Stimulated activated CD8-positive, alpha-beta memory T cell treated with anti-CD3 and anti-CD28 coated beads, Interleukin-4, amount 100 ng/mL, for 4 hours (primary cell): ENCODE data around the gene ATG5.
"Not testable (repeated sequence)": the region's sequence is repeated elsewhere in the genome, so short reads cannot be mapped to it uniquely, and the experiment has no call there.

Experiments used
- DNase-seq, 2 donors: peaks; one replicate each; pipeline ENCODE4 v3.0.0-alpha.2; 2020; ENCODE audit warnings: low read depth in 2 of 2, low spot score in 1 of 2

The ATG5 gene

GRCh38 chr6:106259748-106260147 is 65.8 kb downstream of the ATG5 start:
- not testable (repeated sequence) for DNase-seq

DNA sequence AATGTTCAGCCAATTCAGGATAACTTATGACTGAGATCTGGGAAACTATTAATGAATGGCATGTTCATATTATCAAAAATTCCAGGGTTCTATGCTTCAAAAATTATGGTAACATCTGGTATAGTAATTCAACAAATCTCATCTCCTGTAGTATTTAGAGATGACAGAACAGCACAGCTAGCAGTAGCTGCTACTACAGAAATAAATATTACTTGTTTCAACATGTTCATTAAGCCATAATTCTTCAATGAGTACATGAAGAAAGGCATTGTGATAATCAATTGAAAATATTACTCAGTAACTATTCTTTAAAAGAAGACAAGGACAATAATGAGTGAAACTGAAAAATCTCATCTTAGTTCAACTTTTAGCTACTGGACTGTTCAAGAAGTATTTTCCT is 66.8 kb downstream of the ATG5 start:
- DNase-seq = no peak

GRCh38 chr6:106257195-106257594 is 68.4 kb downstream of the ATG5 start:
- no peak for DNase-seq

GRCh38 chr6:106256201-106256968 is 69.2 kb downstream of the ATG5 start:
- DNase-seq = no peak

DNA sequence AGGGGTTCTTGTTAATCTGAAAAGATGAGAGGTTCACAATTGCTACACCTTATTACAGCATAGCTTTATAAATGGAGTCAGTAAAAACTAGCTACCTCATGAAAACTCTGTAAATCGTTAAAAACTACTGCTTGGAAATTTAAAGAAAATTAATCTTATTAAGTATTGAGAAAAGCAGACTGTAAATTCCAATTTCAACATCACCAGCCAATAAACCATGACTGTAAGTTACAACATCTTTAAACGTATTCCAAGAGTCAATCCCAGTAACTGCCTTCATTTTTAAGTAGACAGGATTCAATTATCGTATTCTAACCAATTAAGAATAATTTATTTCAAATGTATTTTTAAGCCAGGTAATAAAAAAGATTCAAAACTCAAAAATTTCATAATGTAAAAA is 70.3 kb downstream of the ATG5 start:
- DNase-seq = no peak

DNA sequence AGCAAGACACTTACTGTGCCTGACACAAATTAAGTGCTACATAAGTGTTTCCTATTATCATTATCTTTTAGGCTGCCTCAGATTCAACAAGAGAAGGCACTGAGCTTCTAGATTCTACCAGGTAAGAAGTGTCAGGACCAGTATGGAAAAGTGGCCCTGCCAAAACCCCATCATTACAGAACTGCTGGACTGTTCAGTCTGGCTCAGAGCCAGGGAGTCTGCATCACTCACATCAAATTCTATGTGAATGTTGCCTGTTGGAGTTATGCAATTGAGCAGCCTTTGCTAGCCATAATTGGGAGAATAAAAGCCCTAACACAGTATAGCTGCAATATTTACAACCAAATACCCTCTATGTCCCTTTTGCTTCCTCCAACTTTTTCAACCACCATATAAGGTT is 70.9 kb downstream of the ATG5 start:
- DNase-seq = no peak

- no peak for DNase-seq
These were observed 71.8 kb downstream of the ATG5 start for GRCh38 chr6:106253731-106254130.

DNA sequence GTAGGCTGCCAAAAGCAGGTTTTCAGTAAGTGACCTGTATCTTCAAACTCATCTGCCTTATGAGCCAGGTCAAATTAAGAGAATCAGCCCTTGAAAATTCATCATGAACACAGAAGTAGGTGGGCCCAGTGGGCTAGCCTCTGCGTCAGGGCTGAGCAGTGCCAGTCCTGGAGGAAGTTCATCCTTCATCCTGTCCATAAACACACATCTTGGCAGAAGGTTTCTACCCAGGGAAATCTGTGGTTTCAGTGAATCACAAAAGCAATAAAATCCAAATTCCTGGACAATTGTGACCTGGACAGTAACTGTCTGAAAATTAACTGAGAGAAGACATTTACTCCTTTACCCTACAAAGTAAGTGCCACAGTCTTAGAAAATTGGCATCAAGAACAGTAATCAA is 72.4 kb downstream of the ATG5 start:
- DNase-seq = no peak

DNA sequence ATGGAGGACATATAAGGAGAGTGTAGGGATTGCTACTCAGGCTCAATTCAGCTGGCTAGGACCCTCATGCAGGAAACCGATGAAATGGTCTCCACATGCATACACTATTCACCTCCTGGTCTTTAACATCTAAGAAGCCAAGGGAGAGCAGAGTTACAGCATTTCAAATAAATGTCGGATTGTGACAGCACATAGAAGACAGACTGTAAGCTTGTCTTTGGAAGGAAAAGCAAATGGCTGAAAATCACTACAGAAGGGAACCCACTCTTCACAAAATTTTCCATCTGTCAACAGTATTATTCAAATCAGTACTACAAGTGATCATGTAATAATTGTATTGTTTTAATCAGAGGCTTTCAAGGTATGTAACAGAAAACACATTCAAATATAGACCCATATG is 72.9 kb downstream of the ATG5 start:
- DNase-seq = no peak

DNA sequence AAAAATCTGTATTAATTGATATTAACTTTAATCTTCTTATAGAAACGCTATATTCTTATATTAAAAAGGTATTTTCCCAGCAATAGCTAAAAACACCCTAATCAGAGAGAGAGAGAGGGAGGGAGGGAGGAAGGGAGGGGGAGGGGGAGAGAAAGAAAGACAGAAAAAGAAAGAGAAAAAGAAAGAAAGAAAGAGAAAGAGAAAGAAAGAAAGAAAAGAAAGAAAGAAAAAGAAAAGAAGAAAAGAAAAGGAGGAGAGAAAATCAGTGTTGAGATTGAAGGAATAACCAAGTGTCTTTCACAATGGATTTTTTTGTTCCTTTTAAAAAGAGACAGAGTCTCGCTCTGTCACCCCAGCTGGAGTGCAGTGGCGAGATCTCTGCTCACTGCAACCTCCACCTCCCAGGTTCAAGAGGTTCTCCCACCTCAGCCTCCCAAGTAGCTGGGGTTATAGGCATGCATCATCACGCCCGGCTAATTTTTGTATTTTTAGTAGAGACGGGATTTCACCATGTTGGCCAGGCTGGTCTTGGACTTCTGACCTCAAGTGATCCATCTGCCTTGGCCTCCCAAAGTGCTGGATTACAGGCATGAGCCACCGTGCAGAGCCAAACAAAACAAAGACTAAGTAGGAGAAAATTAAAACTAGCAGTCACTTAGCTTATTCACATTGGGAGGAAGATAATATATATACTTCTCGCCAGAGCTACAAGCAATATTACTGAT is 73.9 kb downstream of the ATG5 start:
- not testable (repeated sequence) for DNase-seq

GRCh38 chr6:106250953-106251352 is 74.6 kb downstream of the ATG5 start:
- DNase-seq = no peak

DNA sequence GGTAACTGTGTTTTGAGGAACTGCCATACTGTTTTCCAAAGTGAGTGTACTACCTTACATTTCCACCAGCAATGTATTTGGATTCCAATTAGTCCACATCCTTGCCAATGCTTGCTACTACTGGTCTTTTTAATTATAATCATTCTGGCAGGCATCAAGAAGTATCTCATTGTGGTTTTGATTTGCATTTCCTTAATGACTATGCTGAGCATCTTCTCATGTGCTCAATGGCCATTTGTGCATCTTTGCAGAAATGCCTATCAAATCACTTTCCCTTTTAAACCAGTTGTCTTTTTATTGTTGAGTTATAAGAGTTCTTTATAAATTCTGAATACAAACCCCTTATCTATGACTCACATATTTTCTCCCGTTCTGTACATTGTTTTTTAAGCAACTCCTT is 75.9 kb downstream of the ATG5 start:
- DNase-seq = no peak

- no peak for DNase-seq
These were observed 77.8 kb downstream of the ATG5 start for GRCh38 chr6:106247733-106248132.

DNA sequence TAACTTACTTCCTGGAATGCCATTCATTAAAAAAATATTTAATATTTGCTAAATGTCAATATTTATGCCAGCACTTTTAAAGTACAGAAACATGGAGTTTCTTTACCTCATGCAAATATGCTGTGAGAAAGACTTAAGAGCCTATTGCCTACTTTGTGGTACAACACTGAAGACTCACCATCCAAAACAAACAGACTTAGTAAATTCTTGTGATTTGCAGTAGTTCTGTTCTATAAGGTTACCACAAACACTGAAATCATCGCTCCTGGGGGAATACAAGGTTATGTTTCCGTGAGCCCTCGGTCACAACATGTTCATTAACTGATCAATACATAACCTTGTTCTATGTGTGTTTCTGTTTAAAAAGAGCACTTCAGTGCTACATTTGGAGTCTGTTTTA is 78.3 kb downstream of the ATG5 start:
- DNase-seq = no peak

DNA sequence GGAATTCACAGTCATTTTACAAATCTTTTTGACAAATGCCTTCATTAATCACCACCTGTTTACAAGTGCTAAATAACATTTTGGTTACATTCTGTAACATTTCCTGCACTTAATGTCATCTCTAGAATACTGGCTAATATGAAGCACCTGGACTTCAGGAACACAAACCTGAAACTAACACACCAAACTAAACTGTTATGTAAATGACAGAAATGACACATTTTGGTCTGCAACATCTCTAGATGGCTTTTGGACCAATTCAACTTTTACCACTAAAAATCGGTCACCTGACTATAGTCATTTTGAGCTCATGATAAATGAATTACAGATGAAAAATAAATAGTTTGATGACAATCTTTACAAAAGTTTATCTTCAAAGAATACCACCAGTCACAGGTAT is 80.6 kb downstream of the ATG5 start:
- no peak for DNase-seq

DNA sequence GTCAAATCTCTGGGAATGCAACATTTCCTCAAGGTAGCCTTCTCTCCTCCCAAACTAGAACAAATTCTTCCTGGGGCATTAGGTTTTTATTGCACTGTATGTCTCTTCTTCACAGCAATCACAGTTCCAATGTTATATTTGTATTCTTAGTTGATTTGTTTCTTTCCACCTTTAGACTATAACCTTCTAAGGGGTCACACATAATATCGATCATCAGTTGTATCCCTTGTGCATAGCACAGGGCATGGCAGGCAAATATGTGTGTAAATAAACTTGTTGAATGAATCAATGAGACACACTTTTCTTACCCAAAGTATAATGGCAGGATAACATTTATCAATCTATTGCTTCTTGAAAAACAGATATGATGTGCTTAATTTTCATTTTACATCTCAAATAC is 81.0 kb downstream of the ATG5 start:
- no peak for DNase-seq

- no peak for DNase-seq
These were observed 82.3 kb downstream of the ATG5 start for GRCh38 chr6:106243261-106243660.

- no peak for DNase-seq
These were observed 84.1 kb downstream of the ATG5 start for GRCh38 chr6:106241498-106241897.

DNA sequence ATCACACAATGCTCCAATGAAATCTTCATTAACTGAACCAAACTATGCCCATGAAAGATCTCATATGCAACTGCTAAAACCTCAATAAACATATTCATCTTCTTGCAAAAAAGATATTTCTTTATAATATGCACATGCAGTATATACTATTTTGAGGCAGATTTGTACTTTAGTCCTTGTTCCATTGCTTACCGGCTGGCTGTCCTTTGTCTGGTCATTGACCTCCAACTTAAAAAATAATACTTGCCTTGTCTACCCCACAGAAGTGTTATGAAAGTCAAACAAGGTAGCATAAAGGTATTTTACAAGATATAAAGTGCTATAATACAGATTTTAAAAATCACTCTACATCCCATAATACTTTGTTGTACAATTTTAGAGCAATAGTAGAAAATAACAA is 88.3 kb downstream of the ATG5 start:
- DNase-seq = no peak

DNA sequence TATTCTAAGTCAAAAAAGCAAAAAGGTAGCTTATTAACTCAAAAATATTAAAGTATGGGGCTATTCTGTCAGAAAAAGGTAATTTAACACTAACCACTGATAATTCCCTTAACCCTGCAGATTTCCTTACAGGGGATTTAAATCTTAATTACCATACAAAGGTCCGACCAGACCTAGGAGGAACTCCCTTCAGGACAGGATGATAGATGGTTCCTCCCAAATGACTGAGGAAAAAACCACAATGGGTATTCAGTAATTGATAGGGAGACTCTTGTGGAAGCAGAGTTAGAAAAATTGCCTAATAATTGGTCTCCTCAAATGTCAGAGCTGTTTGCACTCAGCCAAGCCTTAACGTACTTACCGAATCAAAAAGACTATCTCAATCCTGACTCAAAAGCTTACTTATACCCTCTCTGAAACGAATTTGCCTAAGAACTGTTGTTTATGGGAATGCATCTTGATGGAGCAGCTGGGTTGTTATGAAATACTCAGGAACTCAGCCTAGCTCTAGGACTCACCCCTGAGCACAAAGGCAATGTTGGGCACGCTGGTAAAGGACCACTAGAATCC is 95.6 kb downstream of the ATG5 start:
- DNase-seq = not testable (repeated sequence)

DNA sequence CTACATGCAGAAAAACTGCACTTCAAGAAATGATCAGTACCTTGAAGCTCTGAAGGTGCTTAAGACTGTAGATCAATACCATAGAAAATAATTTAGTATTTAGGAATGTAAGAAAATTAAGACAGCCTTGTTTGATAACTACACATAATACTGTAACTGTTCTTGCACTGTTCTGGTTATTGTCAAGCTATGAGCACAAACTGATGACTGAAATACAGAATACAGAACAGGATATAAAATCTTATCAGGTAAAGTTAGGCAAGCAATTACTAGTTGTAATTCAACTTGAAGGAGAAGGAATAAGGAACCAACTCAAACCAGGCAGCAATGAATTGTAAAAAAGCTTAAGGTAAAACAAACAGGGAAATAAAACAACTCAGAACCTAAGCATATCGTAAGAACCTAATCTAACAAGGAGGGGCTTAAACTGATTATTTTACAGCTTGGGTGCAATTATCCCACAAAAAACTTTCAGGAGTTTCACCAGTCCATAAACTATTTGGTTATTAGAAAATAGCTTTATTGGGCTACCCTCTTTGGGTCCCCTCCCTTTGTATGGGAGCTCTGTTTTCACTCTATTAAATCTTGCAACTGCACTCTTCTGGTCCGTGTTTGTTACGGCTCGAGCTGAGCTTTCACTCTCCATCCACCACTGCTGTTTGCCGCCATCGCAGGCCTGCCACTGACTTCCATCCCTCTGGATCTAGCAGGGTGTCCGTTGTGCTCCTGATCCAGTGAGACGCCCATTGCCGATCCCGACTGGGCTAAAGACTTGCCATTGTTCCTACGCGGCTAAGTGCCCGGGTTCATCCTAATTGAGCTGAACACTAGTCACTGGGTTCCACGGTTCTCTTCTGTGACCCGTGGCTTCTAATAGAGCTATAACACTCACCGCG is 97.7 kb downstream of the ATG5 start:
- no peak for DNase-seq
